Smooth muscle cell (in vitro differentiated cells): ENCODE measurements around the gene GOLGA2. TPM values are rescaled to one million over a fixed set of nuclear protein-coding genes. Genes with fewer than 3 reads are reported as not detected.

Experiments
- DNase-seq: peaks from one replicate; lab custom pipeline; 2025; ENCODE audit not compliant: unreplicated experiment; lab: John Stamatoyannopoulos, UW
- H2AFZ ChIP-seq: fragments of 200-600 bp; sonication (generic); 2 replicates; pipeline ENCODE4 v1.6.0; 2016; ENCODE audit warnings: antibody characterized with exemption, low read depth, mild to moderate bottlenecking
- H3F3A ChIP-seq: fragments of 200-600 bp; sonication (generic); 2 replicates; pipeline ENCODE4 v1.6.0; 2017; ENCODE audit warnings: antibody characterized with exemption, low read depth
- H3K27ac ChIP-seq: fragments of 200-600 bp; sonication (generic); 2 replicates; pipeline ENCODE4 v1.5.1; 2016; ENCODE audit warnings: low read depth, mild to moderate bottlenecking
- H3K27me3 ChIP-seq: fragments of 200-600 bp; sonication (generic); 2 replicates; pipeline ENCODE4 v1.6.1; 2016; ENCODE audit warnings: low read depth, mild to moderate bottlenecking
- H3K36me3 ChIP-seq: fragments of 200-600 bp; sonication (generic); 2 replicates; pipeline ENCODE4 v1.5.1; 2016; ENCODE audit warnings: low read depth
- H3K4me1 ChIP-seq: fragments of 200-600 bp; sonication (generic); 2 replicates; pipeline ENCODE4 v1.5.1; 2016; ENCODE audit warnings: low read depth
- H3K4me2 ChIP-seq: fragments of 200-600 bp; sonication (generic); 2 replicates; pipeline ENCODE4 v1.6.0; 2016; ENCODE audit warnings: mild to moderate bottlenecking
- H3K4me3 ChIP-seq: fragments of 200-600 bp; sonication (generic); 2 replicates; pipeline ENCODE4 v1.5.1; 2016; ENCODE audit warnings: mild to moderate bottlenecking
- H3K79me2 ChIP-seq: fragments of 200-600 bp; sonication (generic); 2 replicates; pipeline ENCODE4 v1.6.0; 2016; ENCODE audit warnings: low read depth, mild to moderate bottlenecking
- H3K9ac ChIP-seq: fragments of 200-600 bp; sonication (generic); 2 replicates; pipeline ENCODE4 v1.6.0; 2016; ENCODE audit warnings: low read depth
- H3K9me3 ChIP-seq: fragments of 200-600 bp; sonication (generic); replicated peaks from 2 replicates; pipeline ENCODE4 v1.5.1; 2016; ENCODE audit warnings: low read depth
- H4K20me1 ChIP-seq: fragments of 200-600 bp; sonication (generic); 2 replicates; pipeline ENCODE4 v1.6.0; 2016; ENCODE audit warnings: low read depth
- WGBS: methylation state at CpG from one replicate; pipeline ENCODE4 v1.1.7; 2016; ENCODE audit warnings: low lambda C conversion rate; 5-methylcytosine and 5-hydroxymethylcytosine counted together
- polyA plus RNA-seq: library from polyadenylated mRNA; unstranded; fragments of >200 nt; fragmentation: Nextera tagmentation; extraction: Ambion mirVana; gene quantifications from 2 replicates; pipeline ENCODE4 v1.2.1, GENCODE V29; 2016
- total RNA-seq: library from RNA; depleted of rRNA; stranded (reverse); fragments of >200 nt; gene quantifications from 2 replicates; pipeline ENCODE4 v1.2.3, GENCODE V29; 2014
- TF ChIP-seq, protein P1 (sequence below): fragments of 200-600 bp; sonication (generic); IDR thresholded peaks from 2 replicates; pipeline ENCODE4 v1.5.1; 2017; ENCODE audit warnings: borderline replicate concordance, mild to moderate bottlenecking, antibody characterized with exemption; ENCODE audit not compliant: insufficient read depth, poor library complexity, severe bottlenecking

Gene GOLGA2
- total and polyA plus RNA-seq, 2 experiments from 2014 or later, result 55.4 to 101 TPM

DNA sequence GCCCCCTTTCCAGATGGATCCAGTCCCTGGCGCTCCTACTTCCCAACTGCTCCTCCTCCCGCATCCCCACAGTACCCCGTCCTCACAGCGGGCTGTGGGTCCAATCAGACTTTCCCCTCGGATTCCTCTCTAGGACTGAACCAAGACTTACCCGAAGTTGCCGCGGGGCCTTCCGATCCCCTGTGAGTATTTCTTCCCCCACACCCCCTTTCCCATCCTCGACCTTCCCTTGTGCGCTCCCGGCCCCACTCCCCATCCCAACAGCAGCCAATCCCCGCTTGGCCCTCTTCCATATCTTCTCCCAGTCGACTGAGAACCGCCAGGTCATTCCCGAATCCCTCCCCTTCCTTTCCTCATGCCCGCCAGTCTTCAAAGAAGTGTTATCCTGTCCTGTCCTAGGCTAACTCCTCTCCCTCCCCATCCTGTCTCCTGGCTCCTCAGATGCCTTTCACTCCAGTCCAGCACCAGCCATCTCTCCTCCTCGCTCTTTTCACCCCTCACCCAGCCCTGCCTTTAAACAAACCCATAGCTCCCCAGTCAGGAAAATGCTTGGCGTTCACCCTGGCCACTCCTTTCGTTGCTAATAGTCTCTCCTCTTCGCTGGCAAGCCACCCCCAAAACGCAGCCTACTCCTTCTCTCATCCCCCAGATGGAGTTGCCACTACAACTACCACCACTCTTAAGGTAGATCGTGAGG lies 915 bp upstream of the GOLGA2 start:
- DNase-seq, result no peak
- peaks cover 11% of the 10 kb centered on the region for H3K4me1 ChIP-seq
- TF ChIP-seq, protein P1, sequence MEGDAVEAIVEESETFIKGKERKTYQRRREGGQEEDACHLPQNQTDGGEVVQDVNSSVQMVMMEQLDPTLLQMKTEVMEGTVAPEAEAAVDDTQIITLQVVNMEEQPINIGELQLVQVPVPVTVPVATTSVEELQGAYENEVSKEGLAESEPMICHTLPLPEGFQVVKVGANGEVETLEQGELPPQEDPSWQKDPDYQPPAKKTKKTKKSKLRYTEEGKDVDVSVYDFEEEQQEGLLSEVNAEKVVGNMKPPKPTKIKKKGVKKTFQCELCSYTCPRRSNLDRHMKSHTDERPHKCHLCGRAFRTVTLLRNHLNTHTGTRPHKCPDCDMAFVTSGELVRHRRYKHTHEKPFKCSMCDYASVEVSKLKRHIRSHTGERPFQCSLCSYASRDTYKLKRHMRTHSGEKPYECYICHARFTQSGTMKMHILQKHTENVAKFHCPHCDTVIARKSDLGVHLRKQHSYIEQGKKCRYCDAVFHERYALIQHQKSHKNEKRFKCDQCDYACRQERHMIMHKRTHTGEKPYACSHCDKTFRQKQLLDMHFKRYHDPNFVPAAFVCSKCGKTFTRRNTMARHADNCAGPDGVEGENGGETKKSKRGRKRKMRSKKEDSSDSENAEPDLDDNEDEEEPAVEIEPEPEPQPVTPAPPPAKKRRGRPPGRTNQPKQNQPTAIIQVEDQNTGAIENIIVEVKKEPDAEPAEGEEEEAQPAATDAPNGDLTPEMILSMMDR, result no peak
- peak overlapping the region; percentile 41 for H2AFZ ChIP-seq
- peak overlapping the region; percentile 92 for H3K4me2 ChIP-seq
- no peaks in the 10 kb centered on the region for H3F3A ChIP-seq
- no peaks in the 10 kb centered on the region for H3K27me3 ChIP-seq
- H3K4me3 ChIP-seq, result peak overlapping the region; percentile 96
- peak overlapping the region; percentile 41 for H3K27ac ChIP-seq
- 15% methylated on average over 19 of the region's 23 CpGs for WGBS
- peaks cover 9% of the 10 kb centered on the region for H3K36me3 ChIP-seq
- H3K79me2 ChIP-seq, result peaks cover 55% of the 10 kb centered on the region
- H3K9me3 ChIP-seq, result no peaks in the 10 kb centered on the region
- H4K20me1 ChIP-seq, result peaks cover 30% of the 10 kb centered on the region
- H3K9ac ChIP-seq, result peak overlapping the region; percentile 74

DNA sequence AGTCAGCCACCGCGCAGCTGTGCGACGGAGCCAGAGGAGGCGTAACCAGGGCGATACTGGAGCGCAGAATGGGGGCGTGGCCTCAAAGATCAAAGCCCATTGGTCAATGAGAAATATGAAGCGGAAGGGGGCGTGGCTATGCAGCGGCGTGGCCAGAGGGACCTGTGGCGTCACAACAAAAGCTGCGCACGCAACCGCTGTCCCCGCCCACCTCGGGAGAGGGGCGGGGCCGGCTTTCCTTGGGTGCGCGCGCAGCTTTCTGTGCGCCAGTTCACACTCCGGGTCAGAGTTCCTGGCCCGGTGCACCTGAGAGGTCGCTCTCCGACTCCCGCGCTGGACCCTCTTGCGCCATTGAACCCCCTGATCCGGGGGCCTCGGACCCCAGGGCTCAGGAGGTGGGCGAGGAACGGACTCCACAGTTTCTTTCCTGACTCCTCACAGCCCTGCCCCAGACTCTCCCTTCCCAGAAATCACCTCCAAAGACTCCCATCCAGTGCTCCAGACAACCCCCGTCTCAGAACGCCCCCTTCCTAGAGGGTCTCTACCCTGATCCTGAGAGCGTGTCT lies 284 bp upstream of the GOLGA2 start, which contains the start of gene SWI5:
SWI5 (plus strand) TSS at position 269 of the 566 bp plus-strand sequence.
- H3K9me3 ChIP-seq, result no peaks in the 10 kb centered on the region
- peak; percentile 98 for DNase-seq
- H3K4me2 ChIP-seq, result peak within 1 kb of the TSS; percentile 92
- H4K20me1 ChIP-seq, result peaks cover 37% of the 10 kb centered on the region
- H3K27ac ChIP-seq, result peak within 1 kb of the TSS; percentile 98
- peak within 1 kb of the TSS; percentile 41 for H2AFZ ChIP-seq
- H3K36me3 ChIP-seq, result peaks cover 11% of the 10 kb centered on the region
- peaks cover 11% of the 10 kb centered on the region for H3K4me1 ChIP-seq
- H3K4me3 ChIP-seq, result peak within 1 kb of the TSS; percentile 96
- no peaks in the 10 kb centered on the region for H3K27me3 ChIP-seq
- no peaks in the 10 kb centered on the region for H3F3A ChIP-seq
- H3K79me2 ChIP-seq, result peaks cover 59% of the 10 kb centered on the region
- H3K9ac ChIP-seq, result peak within 1 kb of the TSS; percentile 100
- 1% methylated on average over 38 of the region's 38 CpGs for WGBS
- TF ChIP-seq, protein P1, result no peak

DNA sequence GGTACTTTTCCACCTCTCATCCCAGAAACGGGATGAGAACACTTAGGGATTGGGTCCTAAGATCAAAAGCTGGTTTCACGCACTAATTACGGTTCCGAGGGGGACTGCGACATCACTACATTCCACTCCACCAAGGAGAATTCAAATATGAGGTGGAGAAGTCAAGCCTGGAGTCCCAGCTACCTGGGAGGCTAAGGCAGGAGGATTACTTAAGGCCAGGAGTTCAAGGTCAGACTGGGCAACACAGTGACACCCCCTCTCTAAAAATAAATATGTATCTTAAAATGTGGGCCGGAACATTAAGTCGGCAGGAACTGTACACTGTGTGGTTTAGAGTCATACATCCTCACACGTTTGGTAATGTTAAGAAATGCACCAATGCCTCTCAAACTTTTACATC lies 1.6 kb downstream of the GOLGA2 start:
- Histone ChIP-seq H3K9me3 (no peaks in the 10 kb centered on the region), H3K79me2 (peaks cover 59% of the 10 kb centered on the region), H4K20me1 (peaks cover 54% of the 10 kb centered on the region), H3K36me3 (peaks cover 11% of the 10 kb centered on the region), H2AFZ (no peak overlapping the region), H3K27ac (peak overlapping the region; percentile 98), H3K4me2 (peak overlapping the region; percentile 91), H3K4me3 (peak overlapping the region; percentile 96), H3K4me1 (peaks cover 11% of the 10 kb centered on the region), H3K27me3 (no peaks in the 10 kb centered on the region), H3K9ac (peak overlapping the region; percentile 100), H3F3A (no peaks in the 10 kb centered on the region)
- TF ChIP-seq, protein P1, result no peak
- DNase-seq, result no peak
- WGBS, result 78% methylated on average over 8 of the region's 8 CpGs

DNA sequence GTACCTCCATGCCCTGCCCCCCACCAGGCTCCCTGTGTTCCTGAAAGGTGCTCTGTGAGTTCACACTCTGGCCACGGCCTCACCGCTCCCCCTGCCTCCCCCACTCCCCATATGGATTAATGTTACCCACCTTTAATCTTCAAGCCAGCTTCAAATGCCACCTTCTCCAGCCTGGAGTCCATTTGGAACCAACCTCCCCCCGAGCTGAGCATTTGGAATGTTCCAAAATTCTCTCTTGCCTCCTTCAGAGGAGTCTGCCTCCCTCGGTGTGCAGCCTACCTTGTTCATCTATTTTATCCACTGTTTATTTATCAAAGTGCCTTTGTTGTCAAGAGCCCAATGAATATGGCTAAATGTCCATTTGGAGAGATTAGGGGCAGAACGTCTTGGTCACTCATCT lies 4.3 kb downstream of the GOLGA2 start:
- H3K27ac ChIP-seq, result peak overlapping the region; percentile 69
- DNase-seq, result no peak
- H3K9ac ChIP-seq, result no peak overlapping the region
- TF ChIP-seq, protein P1, result no peak
- H3K36me3 ChIP-seq, result peaks cover 11% of the 10 kb centered on the region
- no peaks in the 10 kb centered on the region for H3F3A ChIP-seq
- no peak overlapping the region for H3K4me3 ChIP-seq
- H3K27me3 ChIP-seq, result no peaks in the 10 kb centered on the region
- H3K79me2 ChIP-seq, result peaks cover 48% of the 10 kb centered on the region
- peaks cover 5% of the 10 kb centered on the region for H3K4me1 ChIP-seq
- H3K9me3 ChIP-seq, result no peaks in the 10 kb centered on the region
- no peak overlapping the region for H2AFZ ChIP-seq
- H3K4me2 ChIP-seq, result no peak overlapping the region
- peaks cover 75% of the 10 kb centered on the region for H4K20me1 ChIP-seq
- WGBS, result 88% methylated on average over 5 of the region's 5 CpGs
